Activated CD4-positive, CD25-positive, alpha-beta regulatory T cell treated with anti-CD3 and anti-CD28 coated beads, Interleukin-2, amount 50 U/mL, for 72 hours (primary cell): ENCODE results near the gene PWWP2B.

Source experiments
- DNase-seq: peaks from one replicate; pipeline ENCODE4 v3.0.0; 2021

Gene PWWP2B

GRCh38 chr10:132449051-132449810, 52.2 kb downstream of the PWWP2B start:
- no peak for DNase-seq

DNA sequence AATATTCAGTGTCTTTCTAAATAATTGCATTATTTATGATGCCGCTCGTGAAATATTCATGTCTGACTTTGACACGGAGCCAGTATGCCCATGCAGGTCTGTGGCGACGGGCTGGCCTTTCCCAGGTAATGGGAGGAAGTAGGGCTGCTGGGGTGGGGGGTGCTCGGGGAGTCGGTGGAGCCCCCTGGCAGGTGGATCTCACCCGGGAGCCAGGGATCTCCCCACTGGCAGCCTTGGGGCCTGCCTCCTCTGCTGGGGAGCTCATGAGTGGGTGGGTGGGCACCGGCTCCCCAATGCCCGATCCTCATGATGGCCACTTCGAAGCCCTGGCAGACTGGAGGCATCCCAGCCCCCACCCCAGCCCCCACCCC, 52.8 kb downstream of the PWWP2B start:
- no peak for DNase-seq

GRCh38 chr10:132450466-132450824, 53.4 kb downstream of the PWWP2B start:
- DNase-seq: no peak

- DNase-seq: no peak
Measured at GRCh38 chr10:132450825-132451505, 54.0 kb downstream of the PWWP2B start.

DNA sequence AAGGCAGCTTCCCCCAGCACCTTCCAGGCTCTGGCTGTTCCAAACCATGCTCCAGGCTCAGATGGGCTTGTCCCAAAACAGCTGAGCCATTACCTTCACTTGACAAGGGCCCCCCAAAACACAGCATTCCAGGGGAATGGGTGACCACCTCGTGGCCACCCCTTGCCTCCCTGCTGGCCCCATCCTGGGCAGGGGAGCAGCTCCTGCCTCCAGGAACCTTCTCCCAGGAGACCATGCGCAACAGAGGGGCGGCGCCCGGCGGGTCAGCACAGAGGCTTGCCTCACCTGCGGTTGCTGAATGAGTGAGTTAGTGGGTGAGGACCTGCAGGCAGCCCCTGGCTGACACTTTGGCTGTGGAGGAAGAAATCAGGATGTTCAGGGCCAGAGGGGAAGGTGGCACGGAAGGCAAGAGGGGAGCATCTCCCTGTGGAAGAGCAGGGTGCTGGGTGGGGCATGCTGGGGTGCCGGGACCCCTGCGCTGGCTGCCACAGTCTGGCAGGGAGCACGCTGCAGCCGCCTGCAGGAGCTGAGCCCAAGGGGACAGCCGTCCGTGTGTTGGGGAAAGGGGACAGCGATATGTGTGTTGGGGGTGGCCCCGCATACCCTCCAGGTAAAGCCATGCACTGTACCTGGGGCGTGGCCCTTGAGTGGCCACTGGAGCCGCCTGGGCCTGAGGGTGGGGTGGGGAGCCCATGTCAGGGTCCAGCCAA, 54.7 kb downstream of the PWWP2B start:
- no peak for DNase-seq

DNA sequence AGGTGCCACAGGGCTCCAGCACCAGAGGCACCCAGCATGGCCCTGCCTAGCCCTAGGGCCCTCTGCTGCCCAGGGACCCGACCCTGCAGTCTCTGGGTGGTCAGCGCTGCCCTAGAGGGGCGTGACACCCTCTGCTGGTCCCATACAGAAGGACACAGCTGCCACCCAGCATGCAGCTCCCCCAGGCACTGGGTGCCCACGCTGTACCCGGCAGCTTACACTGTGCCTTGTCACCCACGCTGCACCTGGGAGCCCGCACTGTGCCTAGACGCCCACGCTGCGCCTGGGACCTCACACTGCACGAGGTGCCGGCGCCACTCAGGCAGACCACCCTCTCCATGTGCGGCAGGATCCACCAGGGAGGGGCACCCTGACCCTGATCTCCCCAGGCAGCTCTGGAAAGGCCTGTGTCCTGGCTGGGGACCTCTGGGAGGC, 55.2 kb downstream of the PWWP2B start:
- DNase-seq: no peak

GRCh38 chr10:132452651-132453469, 55.9 kb downstream of the PWWP2B start:
- DNase-seq: peak; percentile 94

- DNase-seq: no peak
Measured at GRCh38 chr10:132453470-132453861, 56.5 kb downstream of the PWWP2B start.

GRCh38 chr10:132454296-132455198, 57.5 kb downstream of the PWWP2B start:
- no peak for DNase-seq

GRCh38 chr10:132455441-132455971, 58.5 kb downstream of the PWWP2B start:
- no peak for DNase-seq

- DNase-seq: no peak
Measured at GRCh38 chr10:132455986-132456847, 59.2 kb downstream of the PWWP2B start.

DNA sequence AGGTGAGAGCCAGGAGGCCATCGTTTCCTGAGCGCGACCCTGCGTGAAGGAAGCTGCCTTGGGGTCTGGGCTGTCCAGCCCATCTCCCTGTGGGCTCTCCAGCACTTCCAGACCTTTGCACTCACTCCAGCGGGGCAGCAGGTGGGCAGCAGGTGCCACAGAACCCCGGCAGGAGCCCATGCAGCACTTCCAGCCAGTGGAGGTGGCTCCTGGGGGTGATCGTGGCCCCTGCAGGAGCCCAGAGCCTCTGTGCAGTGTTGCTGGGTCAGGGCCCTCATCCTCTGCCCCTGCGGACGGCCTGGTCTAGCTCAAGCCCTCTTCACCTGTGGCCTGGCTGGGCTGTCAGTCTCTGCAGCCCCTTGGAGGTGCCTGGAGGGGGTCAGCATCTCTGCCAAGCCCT, 59.9 kb downstream of the PWWP2B start:
- DNase-seq: no peak

DNA sequence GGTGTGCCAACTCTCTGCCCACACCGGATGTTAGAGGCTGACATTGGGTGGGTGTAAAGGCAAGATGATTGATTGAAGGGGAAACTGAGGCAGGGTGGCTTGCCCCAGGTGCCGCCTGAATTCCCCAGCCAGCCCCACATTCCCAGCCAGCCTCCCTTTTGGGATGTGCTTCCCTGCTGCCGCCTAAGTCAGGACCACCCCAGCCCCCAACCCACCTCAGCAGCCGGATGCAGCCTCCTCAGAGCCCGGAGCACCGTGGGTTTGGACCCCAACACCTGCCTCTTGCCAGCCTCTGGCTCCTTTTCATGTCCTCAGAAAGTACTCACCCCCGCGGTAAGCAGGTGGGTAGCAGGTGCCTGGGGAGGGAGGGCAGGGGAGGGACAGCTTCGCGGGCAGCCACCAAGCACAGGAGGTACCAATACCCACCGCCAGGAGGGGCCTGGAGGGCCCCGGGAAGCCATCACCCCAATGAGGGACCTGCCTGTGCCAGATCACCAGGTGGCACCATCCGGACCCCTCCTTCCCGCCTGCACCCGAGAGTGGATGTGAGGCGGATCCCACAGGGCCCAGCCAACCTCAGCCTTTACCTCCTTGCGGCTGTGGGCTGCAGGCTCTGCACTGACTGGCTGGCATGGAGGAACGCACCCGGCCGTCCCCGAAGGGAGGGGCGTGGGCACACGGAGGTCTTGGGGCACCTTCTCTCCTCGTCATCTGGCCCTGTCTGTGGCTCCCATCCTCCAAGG, 60.5 kb downstream of the PWWP2B start:
- no peak for DNase-seq

DNA sequence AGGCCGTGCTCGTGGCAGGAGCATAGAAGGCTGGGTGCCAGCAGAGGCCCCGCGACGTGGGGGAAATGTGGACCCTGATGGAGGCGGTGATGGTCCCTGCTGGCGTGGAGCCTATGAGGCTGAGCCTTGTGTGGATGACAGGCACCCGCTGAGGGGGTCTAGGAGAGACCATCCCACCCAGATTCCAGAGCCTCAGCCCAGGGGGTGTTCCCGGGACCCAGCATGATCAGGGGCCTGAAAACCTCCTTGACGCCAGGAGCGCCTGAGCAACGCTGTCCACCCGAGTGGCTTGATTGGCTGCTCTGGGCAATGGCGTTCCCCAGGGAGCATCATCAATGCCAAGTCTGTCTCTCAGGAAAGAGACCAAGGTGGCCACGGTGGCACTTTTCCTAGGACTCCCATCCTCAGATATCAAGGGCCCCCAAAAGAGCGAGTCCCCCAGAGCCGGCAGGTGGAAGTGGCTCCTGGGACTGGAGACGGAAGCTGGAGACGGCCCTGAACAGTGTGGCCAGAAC, 61.1 kb downstream of the PWWP2B start:
- no peak for DNase-seq

DNA sequence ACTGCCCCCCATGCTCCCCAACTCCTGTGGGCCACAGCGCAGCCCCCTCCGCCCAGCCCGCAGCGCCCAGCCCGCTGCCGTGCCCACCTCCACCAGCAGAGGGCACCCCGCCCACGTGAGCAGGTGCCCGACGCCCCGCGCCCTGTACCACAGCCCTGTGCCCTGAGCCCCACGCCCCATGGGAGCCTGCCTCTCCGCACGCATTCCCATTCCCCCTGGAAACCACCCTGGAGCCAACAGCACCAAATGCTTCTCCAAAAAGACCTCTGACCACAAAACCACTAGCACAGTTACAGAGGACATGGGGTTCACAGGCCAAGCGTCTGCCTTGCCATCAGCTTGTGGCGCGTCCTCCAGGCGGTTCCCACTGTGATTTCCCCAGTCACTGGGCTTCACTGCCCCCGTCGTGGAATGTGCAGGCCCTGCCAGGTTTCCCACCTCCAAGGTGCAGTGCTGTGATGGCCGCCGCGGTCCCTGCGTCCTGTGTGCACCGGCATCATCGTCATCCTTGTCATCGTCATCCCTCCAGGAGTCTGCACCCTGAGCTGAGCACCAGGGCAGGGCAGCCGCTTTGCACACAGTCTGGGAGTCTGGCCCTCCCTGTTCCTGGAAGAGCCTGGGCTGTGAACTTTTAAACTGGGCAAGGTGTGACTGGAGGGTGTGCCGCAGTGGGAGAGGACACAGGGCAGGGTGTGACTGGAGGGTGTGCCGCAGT, 61.7 kb downstream of the PWWP2B start:
- DNase-seq: peak; percentile 79

- no peak for DNase-seq
Measured at GRCh38 chr10:132459301-132460003, 62.5 kb downstream of the PWWP2B start.

DNA sequence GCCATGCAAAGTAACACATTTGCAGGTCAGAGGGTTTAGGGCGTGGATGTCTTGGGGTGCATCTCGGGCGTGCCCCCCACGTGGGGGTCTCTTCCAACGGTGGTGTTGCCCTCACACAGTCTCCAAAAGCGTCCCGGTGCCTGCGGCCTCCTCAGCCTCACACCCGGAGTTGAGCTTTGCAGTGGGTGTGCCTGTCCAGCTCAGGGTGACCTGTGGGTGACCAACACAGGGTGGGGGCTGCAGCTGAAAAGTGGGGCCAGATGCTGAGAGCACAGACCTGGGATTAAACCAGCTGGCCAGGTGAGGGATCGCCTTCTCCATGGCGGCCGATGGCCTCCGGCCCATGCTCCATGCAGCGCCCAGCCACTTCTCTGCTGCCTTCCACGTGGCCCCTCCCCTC, 63.1 kb downstream of the PWWP2B start:
- DNase-seq: no peak

DNA sequence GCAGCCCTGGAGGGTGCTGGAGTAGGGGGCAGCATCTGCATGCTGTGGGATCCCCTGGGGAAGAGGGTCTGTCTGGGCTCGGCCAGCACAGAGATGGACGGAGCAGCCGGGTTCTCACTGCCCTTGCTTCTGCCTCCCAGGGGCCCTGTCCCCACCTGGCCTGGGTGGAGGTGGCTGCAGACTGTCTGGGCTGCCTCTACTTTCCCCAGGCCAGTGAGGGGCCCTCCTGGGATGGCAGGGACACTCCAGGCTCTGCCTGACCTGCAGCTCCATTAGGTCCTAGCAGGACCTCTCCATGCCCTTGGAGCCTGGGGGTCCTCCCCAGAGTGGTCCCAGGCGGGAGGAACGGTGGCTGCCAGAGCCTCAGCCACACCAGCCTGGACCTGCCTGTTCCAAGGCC, 63.7 kb downstream of the PWWP2B start:
- no peak for DNase-seq
